HG03442 (cell line): ENCODE measurements around the gene MYL4.
"Not testable (repeated sequence)": the region's sequence is repeated elsewhere in the genome, so short reads cannot be mapped to it uniquely, and the experiment has no call there.

Experiments
- ATAC-seq: cut with Tn5 transposase; IDR thresholded peaks from one replicate; pipeline ENCODE4 v1.9.1; 2021; ENCODE audit warnings: mild to moderate bottlenecking, moderate library complexity; ENCODE audit not compliant: unreplicated experiment

Gene MYL4

GRCh38 chr17:47219621-47220475 lies 10.7 kb downstream of the MYL4 start:
- no peak for ATAC-seq

GRCh38 chr17:47220531-47220999 lies 11.4 kb downstream of the MYL4 start:
- ATAC-seq: no peak

GRCh38 chr17:47221154-47221553 lies 12.0 kb downstream of the MYL4 start:
- no peak for ATAC-seq

GRCh38 chr17:47222047-47222446 lies 12.9 kb downstream of the MYL4 start:
- ATAC-seq: no peak

GRCh38 chr17:47223007-47223406 lies 13.9 kb downstream of the MYL4 start:
- ATAC-seq: no peak

GRCh38 chr17:47223460-47223859 lies 14.3 kb downstream of the MYL4 start:
- ATAC-seq: no peak

GRCh38 chr17:47224077-47224476 lies 14.9 kb downstream of the MYL4 start:
- not testable (repeated sequence) for ATAC-seq

GRCh38 chr17:47224966-47225365 lies 15.8 kb downstream of the MYL4 start:
- no peak for ATAC-seq

- ATAC-seq: no peak
Observed at GRCh38 chr17:47225436-47225858, 16.3 kb downstream of the MYL4 start.

- ATAC-seq: no peak
Observed at GRCh38 chr17:47225911-47226688, 17.0 kb downstream of the MYL4 start.

- no peak for ATAC-seq
Observed at GRCh38 chr17:47227862-47228261, 18.7 kb downstream of the MYL4 start.

GRCh38 chr17:47229535-47230443 lies 20.6 kb downstream of the MYL4 start:
- ATAC-seq: no peak

- no peak for ATAC-seq
Observed at GRCh38 chr17:47230864-47231263, 21.7 kb downstream of the MYL4 start.

GRCh38 chr17:47231334-47231733 lies 22.2 kb downstream of the MYL4 start:
- no peak for ATAC-seq

- ATAC-seq: no peak
Observed at GRCh38 chr17:47231866-47232265, 22.7 kb downstream of the MYL4 start.

GRCh38 chr17:47232465-47232864 lies 23.3 kb downstream of the MYL4 start:
- no peak for ATAC-seq

- ATAC-seq: no peak
Observed at GRCh38 chr17:47235506-47235905, 26.4 kb downstream of the MYL4 start.

GRCh38 chr17:47235923-47236322 lies 26.8 kb downstream of the MYL4 start:
- no peak for ATAC-seq

- no peak for ATAC-seq
Observed at GRCh38 chr17:47237841-47238240, 28.7 kb downstream of the MYL4 start.

- no peak for ATAC-seq
Observed at GRCh38 chr17:47238321-47239010, 29.3 kb downstream of the MYL4 start.
